ENCODE data around the gene OR4D5.

The OR4D5 gene

DNA sequence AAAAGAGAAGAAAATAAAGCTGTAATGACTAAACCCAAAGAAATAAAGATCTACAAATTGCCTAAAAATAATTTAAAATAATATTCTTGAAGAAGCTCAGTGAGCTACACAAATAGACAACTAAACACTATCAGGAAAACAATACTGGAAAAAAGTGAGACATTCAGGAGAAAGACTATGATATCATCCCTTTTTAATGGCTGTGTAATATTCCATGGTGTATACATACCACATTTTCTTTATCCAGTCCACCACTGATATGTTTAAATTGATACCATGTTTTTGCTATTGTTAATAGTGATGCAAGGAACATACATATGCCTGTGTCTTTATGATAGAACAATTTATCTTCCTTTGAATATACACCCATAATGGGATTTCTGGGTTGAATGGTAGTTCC is 17.3 kb downstream of the OR4D5 start:
- Histone ChIP-seq H3K9me2 (replicated peaks; ENCODE audit: low read depth, low read length) (no peaks in the 10 kb centered on the region), H3K4me2 (ENCODE audit: low read depth, low read length, poor library complexity, severe bottlenecking) (no peak overlapping the region), H3K4me3 (ENCODE audit: low read length, poor library complexity, severe bottlenecking) (no peak overlapping the region), H3F3A (ENCODE audit: low read depth) (no peaks in the 10 kb centered on the region), H3K36me3 (ENCODE audit: insufficient read depth, low read length) (no peaks in the 10 kb centered on the region), H3K9me3 (ENCODE audit: insufficient read depth, low read depth, low read length) (no peaks in the 10 kb centered on the region), H3K79me2 (ENCODE audit: insufficient read depth, low read length) (no peaks in the 10 kb centered on the region), H3K27me3 (ENCODE audit: insufficient read depth, low read length, poor library complexity, severe bottlenecking) (no peaks in the 10 kb centered on the region), H3K4me1 (ENCODE audit: insufficient read depth, low read length, poor library complexity, severe bottlenecking) (no peaks in the 10 kb centered on the region), H3K9ac (ENCODE audit: low read depth, low read length, poor library complexity, severe bottlenecking) (no peak overlapping the region), H2AFZ (ENCODE audit: low read length) (no peak overlapping the region), H4K20me1 (ENCODE audit: insufficient read depth, low read length, poor library complexity, severe bottlenecking) (no peaks in the 10 kb centered on the region)
- no peak for TF ChIP-seq EZH2phosphoT487 (IDR thresholded peaks at IDR 0.05; ENCODE audit: borderline replicate concordance)
- TF ChIP-seq, protein P1, sequence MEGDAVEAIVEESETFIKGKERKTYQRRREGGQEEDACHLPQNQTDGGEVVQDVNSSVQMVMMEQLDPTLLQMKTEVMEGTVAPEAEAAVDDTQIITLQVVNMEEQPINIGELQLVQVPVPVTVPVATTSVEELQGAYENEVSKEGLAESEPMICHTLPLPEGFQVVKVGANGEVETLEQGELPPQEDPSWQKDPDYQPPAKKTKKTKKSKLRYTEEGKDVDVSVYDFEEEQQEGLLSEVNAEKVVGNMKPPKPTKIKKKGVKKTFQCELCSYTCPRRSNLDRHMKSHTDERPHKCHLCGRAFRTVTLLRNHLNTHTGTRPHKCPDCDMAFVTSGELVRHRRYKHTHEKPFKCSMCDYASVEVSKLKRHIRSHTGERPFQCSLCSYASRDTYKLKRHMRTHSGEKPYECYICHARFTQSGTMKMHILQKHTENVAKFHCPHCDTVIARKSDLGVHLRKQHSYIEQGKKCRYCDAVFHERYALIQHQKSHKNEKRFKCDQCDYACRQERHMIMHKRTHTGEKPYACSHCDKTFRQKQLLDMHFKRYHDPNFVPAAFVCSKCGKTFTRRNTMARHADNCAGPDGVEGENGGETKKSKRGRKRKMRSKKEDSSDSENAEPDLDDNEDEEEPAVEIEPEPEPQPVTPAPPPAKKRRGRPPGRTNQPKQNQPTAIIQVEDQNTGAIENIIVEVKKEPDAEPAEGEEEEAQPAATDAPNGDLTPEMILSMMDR (conservative IDR thresholded peaks at IDR 0.05; ENCODE audit: low read length): no peak

DNA sequence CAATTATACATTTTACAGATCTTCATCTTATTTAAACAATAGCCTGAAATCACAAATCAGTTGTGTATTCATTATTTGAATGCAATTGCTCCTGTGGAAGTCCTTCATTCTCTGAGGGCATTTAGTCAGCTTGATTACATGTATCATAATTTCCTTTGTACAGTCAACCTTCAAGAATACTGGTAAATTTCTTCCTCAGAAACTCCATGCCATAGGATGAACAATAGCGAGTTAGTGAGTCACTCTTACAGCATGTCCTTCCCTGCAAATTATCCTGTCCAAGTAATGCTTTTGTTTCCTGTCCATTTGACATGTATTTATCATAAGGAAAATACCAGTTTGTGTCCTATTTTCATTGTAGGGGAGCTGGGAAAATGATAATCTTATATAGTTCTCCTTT is 34.4 kb downstream of the OR4D5 start:
- Histone ChIP-seq H3K4me1 (ENCODE audit: insufficient read depth, low read length, poor library complexity, severe bottlenecking) (no peaks in the 10 kb centered on the region), H2AFZ (ENCODE audit: low read length) (no peak overlapping the region), H3K36me3 (ENCODE audit: insufficient read depth, low read length) (no peaks in the 10 kb centered on the region), H3K79me2 (ENCODE audit: insufficient read depth, low read length) (no peaks in the 10 kb centered on the region), H3K4me3 (ENCODE audit: low read length, poor library complexity, severe bottlenecking) (no peak overlapping the region), H3F3A (ENCODE audit: low read depth) (no peaks in the 10 kb centered on the region), H3K4me2 (ENCODE audit: low read depth, low read length, poor library complexity, severe bottlenecking) (no peak overlapping the region), H3K27me3 (ENCODE audit: insufficient read depth, low read length, poor library complexity, severe bottlenecking) (no peaks in the 10 kb centered on the region), H3K9me2 (replicated peaks; ENCODE audit: low read depth, low read length) (no peaks in the 10 kb centered on the region), H3K9ac (ENCODE audit: low read depth, low read length, poor library complexity, severe bottlenecking) (no peak overlapping the region), H3K9me3 (ENCODE audit: insufficient read depth, low read depth, low read length) (no peaks in the 10 kb centered on the region), H4K20me1 (ENCODE audit: insufficient read depth, low read length, poor library complexity, severe bottlenecking) (no peaks in the 10 kb centered on the region)
- TF ChIP-seq, protein P1 (conservative IDR thresholded peaks at IDR 0.05; ENCODE audit: low read length): no peak
- no peak for TF ChIP-seq EZH2phosphoT487 (IDR thresholded peaks at IDR 0.05; ENCODE audit: borderline replicate concordance)

DNA sequence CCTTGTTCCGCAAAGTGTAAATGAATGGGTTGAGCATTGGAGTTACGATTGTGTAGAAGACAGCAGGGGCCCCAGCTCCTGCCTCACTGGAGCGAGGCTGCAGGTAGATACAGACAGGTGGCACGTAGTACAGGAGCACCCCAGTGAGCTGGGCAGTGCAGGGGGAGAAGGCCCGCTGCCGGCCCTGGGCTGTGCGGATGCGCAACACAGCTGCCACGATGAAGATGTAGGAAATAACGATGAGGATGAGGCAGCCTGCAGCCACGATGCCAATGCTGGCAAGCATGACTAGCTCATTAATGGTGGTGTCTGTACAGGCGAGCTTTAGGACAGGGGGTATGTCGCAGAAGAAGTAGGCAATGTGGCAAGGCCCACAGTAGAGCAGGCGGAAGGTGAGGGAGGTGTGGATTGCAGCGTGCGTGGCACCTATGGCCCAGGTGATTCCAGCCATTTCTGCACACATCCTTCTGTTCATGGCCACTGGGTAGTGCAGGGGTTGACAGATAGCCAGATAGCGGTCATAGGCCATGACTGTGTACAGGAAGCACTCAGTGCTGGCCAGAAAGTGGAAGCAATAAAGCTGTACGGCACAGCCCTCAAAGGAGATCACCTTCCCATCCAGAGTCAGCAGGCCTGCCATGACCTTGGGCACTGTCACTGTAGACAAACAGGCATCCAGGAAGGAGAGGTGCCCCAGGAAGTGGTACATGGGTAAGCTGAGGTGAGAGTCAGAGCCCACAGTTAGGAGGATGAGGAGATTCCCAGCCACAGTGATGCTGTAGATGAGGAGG is 37.5 kb downstream of the OR4D5 start:
- TF ChIP-seq, protein P1 (conservative IDR thresholded peaks at IDR 0.05; ENCODE audit: low read length): no peak
- no peak for TF ChIP-seq EZH2phosphoT487 (IDR thresholded peaks at IDR 0.05; ENCODE audit: borderline replicate concordance)
- Histone ChIP-seq H3K36me3 (ENCODE audit: insufficient read depth, low read length) (no peaks in the 10 kb centered on the region), H3K9ac (ENCODE audit: low read depth, low read length, poor library complexity, severe bottlenecking) (no peak overlapping the region), H2AFZ (ENCODE audit: low read length) (no peak overlapping the region), H3K27me3 (ENCODE audit: insufficient read depth, low read length, poor library complexity, severe bottlenecking) (no peaks in the 10 kb centered on the region), H3K9me3 (ENCODE audit: insufficient read depth, low read depth, low read length) (no peaks in the 10 kb centered on the region), H3F3A (ENCODE audit: low read depth) (no peaks in the 10 kb centered on the region), H3K4me3 (ENCODE audit: low read length, poor library complexity, severe bottlenecking) (no peak overlapping the region), H3K4me2 (ENCODE audit: low read depth, low read length, poor library complexity, severe bottlenecking) (no peak overlapping the region), H3K79me2 (ENCODE audit: insufficient read depth, low read length) (no peaks in the 10 kb centered on the region), H3K4me1 (ENCODE audit: insufficient read depth, low read length, poor library complexity, severe bottlenecking) (no peaks in the 10 kb centered on the region), H4K20me1 (ENCODE audit: insufficient read depth, low read length, poor library complexity, severe bottlenecking) (no peaks in the 10 kb centered on the region), H3K9me2 (replicated peaks; ENCODE audit: low read depth, low read length) (no peaks in the 10 kb centered on the region)

Measured in Loucy (cell line).